Motor neuron (in vitro differentiated cells): Measurements from ENCODE around the gene STAT5B. TPM values are rescaled to one million over a fixed set of nuclear protein-coding genes. Genes with fewer than 3 reads are reported as not detected.
A peak's percentile ranks its signal among the peaks of the same experiment; 100 is the strongest.

Experiments used
- ATAC-seq, 8 experiments: fragments of 200-7000 bp; cut with Tn5 transposase; replicated peaks in 6 of 8; 2 replicates each; pipeline ENCODE4 v1.8.0; 2021; ENCODE audit warnings: mild to moderate bottlenecking in 8 of 8, moderate library complexity in 8 of 8
- H3K27ac ChIP-seq, 2 donors: fragments of 250-450 bp; sonication (Bioruptor Pico); 2 replicates each; pipeline ENCODE4 v1.9.0; 2021; ENCODE audit warnings: antibody characterized with exemption in 2 of 2, mild to moderate bottlenecking in 2 of 2, moderate library complexity in 1 of 2
- H3K4me1 ChIP-seq, 2 donors: fragments of 250-450 bp; sonication (Bioruptor Pico); replicated peaks in 1 of 2; 2 replicates each; pipeline ENCODE4 v1.6.1; 2021; ENCODE audit warnings: antibody characterized with exemption in 2 of 2, mild to moderate bottlenecking in 2 of 2, moderate library complexity in 1 of 2
- H3K4me3 ChIP-seq, 5 donors: fragments of 250-450 bp; sonication (Bioruptor Pico); 2 replicates each; pipeline ENCODE4 v1.9.0; 2021; ENCODE audit warnings: antibody characterized with exemption in 5 of 5, mild to moderate bottlenecking in 5 of 5, moderate library complexity in 4 of 5
- WGBS, 10 experiments: fragments of 450-650 bp; shearing (Covaris generic); methylation state at CpG; one replicate each; pipeline ENCODE4 v1.0.0; 2022; 5-methylcytosine and 5-hydroxymethylcytosine counted together
- in situ Hi-C, 9 experiments: fragments of 400-800 bp; cut with MboI; loops; one replicate each; pipeline ENCODE4 v1.15.0; 2021; ENCODE audit warnings: low sequenced_read_pairs in 9 of 9, low pct_unique_long_range_greater_than_20kb in 2 of 9; ENCODE audit not compliant: unreplicated experiment in 9 of 9
- total RNA-seq, 8 experiments: library from RNA; unstranded; fragments of 300-600 nt; gene quantifications; 2 replicates each; pipeline versions ENCODE4 v1.2.3 to v1.2.4, GENCODE V29; 2022

The STAT5B gene
- total RNA-seq, 8 experiments from 2014 or later = 21.6 to 27.7 (median 23.5) TPM

DNA sequence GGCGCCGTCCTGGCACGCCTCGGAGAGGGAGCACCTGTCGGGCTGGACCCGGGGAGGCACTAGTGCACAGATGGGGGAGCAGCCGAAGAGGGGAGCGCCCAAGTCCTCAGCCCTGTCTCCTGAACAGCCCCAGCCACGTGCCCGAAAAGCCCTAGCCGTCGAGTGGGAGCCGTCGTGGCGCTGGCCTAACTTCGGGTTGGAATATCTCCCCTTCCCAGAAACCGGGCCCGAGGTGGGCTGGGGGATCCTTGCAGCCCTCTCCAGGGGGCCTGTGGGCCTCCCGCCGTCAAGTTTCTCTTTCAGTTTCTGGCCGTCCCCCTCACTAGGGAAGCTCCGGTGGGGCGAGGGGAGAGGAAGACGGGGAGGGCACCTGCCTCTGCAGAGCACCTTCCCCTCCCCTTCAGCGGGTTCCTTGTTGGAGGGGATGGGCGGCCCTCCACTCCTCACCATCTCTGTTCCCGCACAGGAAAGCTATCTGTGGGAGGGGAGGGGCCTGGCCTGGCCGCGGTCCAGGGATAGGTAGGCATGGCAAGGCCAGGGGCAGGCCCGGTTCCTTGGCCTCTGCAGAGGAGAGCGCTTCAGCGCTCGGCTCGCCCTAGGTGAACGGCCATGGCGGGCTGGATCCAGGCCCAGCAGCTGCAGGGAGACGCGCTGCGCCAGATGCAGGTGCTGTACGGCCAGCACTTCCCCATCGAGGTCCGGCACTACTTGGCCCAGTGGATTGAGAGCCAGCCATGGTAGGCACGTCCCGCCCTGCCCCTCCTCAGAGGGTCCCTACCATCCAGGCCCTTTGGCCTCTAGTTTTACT lies 12.8 kb upstream of the STAT5B start:
- ATAC-seq = no peak
- Histone ChIP-seq H3K27ac (no peak overlapping the region), H3K4me3 (peak overlapping the region in 2 of 5 donors; percentile 32 to 33), H3K4me1 (peaks cover 0 to 16% of the 10 kb centered on the region in 2 donors)
- in situ Hi-C loops = no loop called here
- WGBS, 10 experiments = 85 to 100% (median 95%) methylated on average over 1 to 5 of the region's 44 CpGs; no CpG with 5 or more reads in 6 of the 10 experiments

DNA sequence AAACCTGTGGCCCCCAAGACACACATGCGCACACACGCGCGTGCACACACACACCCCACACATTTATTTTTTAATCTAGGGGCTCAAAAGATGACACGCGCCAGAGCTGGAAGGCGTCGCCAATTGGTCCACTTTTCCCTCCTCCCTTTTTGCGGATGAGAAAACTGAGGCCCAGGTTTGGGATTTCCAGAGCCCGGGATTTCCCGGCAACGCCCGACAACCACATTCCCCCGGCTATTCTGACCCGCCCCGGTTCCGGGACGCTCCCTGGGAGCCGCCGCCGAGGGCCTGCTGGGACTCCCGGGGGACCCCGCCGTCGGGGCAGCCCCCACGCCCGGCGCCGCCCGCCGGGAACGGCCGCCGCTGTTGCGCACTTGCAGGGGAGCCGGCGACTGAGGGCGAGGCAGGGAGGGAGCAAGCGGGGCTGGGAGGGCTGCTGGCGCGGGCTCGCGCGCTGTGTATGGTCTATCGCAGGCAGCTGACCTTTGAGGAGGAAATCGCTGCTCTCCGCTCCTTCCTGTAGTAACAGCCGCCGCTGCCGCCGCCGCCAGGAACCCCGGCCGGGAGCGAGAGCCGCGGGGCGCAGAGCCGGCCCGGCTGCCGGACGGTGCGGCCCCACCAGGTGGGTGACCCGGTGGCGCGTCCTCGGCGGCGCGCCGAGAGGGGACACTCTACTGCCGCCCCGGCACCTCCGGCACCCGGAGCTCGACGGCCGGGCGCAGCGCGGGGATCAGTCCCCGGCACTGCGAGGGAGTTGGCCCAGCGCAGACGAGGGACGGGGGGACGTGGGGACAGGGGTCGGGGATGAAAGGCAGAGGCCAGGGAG lies 12.0 kb upstream of the STAT5B start, which contains the start of gene STAT5A:
STAT5A (plus strand) TSS at position 522 of the 826 bp plus-strand sequence. CDS start 914 bp downstream, outside the sequence.
- Histone ChIP-seq H3K4me3 (peak within 1 kb of the TSS; percentile 21 to 35 (median 32)), H3K4me1 (peaks cover 0 to 16% of the 10 kb centered on the region in 2 donors), H3K27ac (peak within 1 kb of the TSS in 1 of 2 donors; percentile 71)
- peak; percentile 79 to 96 (median 92) for ATAC-seq
- 13 to 100% (median 42%) methylated on average over 1 to 17 of the region's 88 CpGs; no CpG with 5 or more reads in 6 of the 10 experiments for WGBS, 10 experiments
- in situ Hi-C loops = no loop called here

DNA sequence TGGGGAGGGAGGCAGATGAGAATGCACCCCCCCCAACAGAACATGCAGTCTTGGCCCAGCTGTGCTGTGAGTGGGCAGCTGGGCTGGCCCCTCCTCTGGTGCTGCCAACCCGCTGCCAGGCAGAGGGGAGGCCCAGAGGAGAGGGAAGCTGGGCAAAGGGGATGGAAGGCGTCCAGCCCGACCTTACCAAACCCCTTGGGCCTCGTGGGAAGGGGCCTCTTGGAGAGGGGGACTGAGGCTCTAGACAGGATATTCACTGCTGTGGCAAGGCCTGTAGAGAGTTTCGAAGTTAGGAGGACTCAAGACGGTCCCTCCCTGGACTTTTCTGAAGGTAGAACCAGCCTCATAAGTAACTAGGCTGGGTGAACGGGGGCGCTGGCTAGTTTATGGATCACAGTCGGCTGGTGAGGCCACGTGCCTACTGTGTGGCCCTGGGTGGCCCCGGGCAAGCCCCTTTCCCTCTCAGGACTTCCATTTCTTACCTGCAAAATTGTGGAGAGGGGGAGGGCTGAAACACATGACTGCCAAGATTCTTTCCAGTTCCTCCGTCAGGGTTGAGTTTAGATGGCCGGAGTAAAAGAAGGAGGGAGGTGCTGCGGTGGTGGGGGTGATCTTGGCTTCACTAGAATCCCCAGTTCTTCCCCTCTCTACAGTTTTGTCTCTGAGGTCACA lies 11.2 kb upstream of the STAT5B start:
- in situ Hi-C loops = no loop called here

DNA sequence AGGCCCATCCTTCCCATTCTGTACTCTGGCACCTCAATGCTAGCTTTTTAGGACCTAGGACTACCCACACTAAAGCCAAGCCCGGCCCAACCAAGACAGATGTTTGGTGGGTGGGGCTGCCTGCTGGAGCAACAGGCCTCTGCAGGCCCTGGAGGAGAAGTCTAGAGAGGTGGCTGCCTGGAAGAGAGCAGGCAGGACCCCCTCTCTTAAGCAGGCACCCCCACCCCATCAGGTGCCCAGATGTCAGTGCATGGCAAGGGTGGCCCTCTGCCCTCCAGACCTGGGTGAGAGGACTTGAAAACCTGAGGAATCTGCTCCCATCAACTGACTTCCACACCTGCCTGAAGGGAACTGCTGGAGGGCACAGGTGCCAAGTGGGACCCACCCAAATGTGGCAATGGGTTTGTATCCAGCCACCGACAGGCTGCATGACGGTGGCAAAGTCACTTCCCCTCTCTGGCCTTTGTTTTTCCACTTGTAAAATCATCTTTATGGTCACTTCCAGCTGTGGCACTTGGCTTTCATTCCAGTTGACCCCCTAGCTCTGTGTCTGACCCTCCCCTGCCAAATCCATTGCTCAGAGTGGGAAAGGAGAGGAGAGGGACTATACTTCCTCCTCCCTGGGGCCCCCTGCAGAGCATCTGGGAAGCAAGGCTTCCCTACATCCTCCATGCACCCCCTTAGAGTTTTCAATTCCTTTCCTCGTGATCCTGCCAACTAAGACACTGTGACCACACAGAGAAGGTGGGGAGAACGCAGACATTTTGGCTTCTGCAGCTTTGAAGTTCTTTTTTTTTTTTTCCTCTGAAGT lies 10.4 kb upstream of the STAT5B start:
- Histone ChIP-seq H3K4me3 (no peak overlapping the region), H3K4me1 (peaks cover 0 to 18% of the 10 kb centered on the region in 2 donors), H3K27ac (no peak overlapping the region)
- in situ Hi-C loops = no loop called here
- ATAC-seq = peak in 2 of 8 experiments; percentile 6 to 38
- 20 to 100% (median 78%) methylated on average over 1 to 3 of the region's 5 CpGs; no CpG with 5 or more reads in 2 of the 10 experiments for WGBS, 10 experiments

More for the DNA sequence above, 11.2 kb upstream of the STAT5B start:
- peak in 4 of 8 experiments; percentile 3 to 60 (median 34) for ATAC-seq
- Histone ChIP-seq H3K4me1 (peaks cover 0 to 16% of the 10 kb centered on the region in 2 donors), H3K4me3 (no peak overlapping the region), H3K27ac (no peak overlapping the region)
- WGBS, 10 experiments = 9 to 80% (median 30%) methylated on average over 1 to 10 of the region's 14 CpGs; no CpG with 5 or more reads in 3 of the 10 experiments

DNA sequence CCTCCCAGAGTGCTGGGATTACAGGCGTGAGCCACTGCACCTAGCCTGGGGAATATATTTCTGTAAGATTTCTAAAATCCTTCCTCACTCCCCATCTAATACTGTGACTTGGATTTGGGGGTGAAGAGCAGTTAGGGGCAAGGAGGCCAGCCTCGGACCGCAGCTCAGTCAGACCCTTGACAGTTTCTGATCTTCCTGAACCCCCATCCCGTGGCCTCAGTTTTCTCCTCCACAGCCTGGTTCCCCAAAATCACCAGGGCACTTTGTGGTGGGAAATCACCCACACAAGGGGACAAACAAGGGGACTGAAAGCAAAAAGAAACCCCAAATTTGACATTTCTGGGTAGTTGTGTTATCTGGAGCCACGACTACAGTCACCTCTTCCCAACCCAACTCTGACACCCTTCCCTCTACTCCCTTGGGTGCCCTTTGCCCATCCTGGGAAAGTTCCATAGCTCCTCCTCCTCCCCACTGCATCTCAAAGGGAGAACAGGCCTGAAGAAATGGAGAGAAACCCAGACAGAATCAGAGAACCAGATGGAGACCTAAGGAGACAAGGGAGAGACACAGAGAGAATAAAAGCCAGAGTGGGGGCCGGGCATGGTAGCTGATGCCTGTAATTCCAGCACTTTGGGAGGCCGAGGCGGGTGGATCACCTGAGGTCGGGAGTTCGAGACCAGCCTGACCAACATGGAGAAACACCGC lies 9.3 kb upstream of the STAT5B start:
- WGBS, 10 experiments = 77 to 94% (median 89%) methylated on average over 1 to 7 of the region's 11 CpGs; no CpG with 5 or more reads in 2 of the 10 experiments
- no peak for ATAC-seq
- in situ Hi-C loops = no loop called here
- Histone ChIP-seq H3K27ac (no peak overlapping the region), H3K4me3 (no peak overlapping the region), H3K4me1 (peaks cover 4 to 11% of the 10 kb centered on the region in 2 donors)

DNA sequence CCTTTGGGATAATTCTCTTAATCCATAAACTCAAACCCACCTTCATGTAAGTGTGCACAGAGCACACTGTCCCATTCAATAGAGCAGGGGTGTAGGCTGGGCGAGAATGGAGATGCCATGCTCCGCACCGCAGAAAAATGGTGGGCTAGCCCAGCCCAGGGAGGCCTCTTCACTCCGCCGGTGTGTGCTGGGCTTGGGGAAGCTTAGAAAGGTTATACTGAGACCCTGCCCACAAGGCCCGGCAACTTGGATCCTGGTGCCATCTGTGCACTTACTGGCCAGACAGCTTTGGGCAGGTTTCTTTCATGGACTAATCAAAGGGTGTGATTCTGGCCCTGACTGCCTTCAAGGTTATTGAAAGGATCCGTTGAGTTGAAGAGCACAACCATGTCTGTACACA lies 8.4 kb upstream of the STAT5B start:
- 67 to 100% (median 85%) methylated on average over 1 to 6 of the region's 7 CpGs; no CpG with 5 or more reads in 3 of the 10 experiments for WGBS, 10 experiments
- in situ Hi-C loops = no loop called here
- peaks cover 4 to 11% of the 10 kb centered on the region in 2 donors for H3K4me1 ChIP-seq
- no peak for ATAC-seq
- H3K4me3 ChIP-seq = no peak overlapping the region
- no peak overlapping the region for H3K27ac ChIP-seq

DNA sequence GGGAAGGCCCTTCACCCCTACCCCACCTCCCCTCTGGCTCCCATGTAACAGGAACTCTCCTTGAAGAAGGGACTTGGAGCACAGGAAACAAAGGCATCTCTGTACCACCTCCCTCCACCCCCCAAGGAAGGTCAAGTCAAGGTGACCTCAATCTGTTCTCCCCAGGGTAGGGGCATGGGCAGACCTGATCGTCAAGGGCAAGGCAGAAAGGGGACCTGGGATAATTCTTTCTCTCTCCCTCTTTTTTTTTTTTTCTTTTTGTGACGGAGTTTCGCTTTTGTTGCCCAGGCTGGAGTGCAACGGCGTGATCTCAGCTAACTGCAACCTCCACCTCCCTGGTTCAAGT lies 7.8 kb upstream of the STAT5B start:
- no peak for ATAC-seq
- 70 to 100% (median 85%) methylated on average over 1 to 5 of the region's 5 CpGs; no CpG with 5 or more reads in 6 of the 10 experiments for WGBS, 10 experiments
- H3K27ac ChIP-seq = no peak overlapping the region
- in situ Hi-C loops = no loop called here
- H3K4me1 ChIP-seq = peaks cover 4 to 11% of the 10 kb centered on the region in 2 donors
- no peak overlapping the region for H3K4me3 ChIP-seq

DNA sequence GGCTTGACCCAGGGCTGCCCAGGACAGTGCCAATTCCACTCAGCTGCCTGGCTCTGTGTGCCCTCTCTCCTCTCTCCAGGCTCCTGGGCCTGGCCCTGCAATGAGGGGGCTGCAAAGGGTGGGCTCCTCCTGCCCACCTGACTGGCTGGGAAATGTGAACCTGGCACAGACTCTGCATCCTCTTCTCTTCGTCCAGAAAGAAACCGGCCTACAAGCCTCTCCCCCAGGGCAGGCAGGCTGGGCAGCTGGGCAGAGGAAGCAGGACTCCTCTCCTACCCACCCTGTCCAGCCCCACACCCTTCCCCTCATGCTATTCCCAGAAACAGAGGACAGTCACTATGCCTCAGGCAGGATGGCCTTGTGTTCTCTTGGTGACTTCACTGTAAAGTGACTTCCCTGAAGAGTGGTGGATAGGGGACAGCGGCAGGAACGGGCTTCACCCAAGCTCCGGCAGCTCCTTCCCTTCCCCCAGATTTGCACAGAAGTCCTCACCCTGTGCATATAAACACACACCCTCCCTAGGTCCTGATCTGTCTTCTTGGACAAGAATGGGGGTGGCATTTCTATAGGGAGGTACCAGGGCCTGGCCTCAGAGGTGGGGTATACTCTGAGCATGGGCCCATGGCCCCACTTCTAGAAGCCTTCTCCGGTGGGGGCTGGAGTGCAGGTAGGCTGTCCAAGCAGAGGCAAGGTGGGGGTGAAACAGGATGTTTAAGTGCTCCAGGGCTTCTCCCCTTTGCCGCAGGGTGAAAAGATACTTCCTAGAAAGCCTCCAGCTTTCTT lies 7.2 kb upstream of the STAT5B start:
- in situ Hi-C loops = no loop called here
- H3K27ac ChIP-seq = no peak overlapping the region

DNA sequence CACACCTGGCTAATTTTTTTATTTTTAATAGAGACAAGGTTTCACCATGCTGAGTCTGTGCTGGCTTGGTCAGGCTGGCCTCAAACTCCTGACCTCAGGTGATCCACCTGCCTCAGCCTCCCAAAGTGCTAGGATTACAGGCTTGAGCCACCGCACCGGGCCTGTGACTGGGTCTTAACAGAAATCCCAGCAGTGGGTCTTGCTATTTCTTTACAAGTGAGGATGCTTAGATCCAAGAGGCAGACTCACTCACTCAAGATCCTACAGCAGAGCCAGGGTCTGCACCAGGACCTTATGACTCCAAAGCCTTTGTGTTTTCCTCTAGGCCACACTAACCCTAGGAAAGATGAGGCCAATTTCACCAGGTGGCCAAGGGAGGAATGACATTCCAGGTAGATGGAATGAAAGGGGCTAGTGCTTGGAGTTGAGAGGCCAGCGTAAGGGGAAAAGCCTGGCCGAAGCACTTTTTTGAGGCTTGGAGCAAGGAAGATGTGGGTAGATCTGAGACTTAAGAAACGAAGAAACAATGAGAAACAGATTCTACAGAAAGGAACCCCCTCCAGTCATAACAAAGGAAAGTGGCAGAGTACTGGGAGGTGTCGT lies 6.4 kb upstream of the STAT5B start:
- 60 to 95% (median 83%) methylated on average over 1 to 4 of the region's 6 CpGs; no CpG with 5 or more reads in 3 of the 10 experiments for WGBS, 10 experiments
- H3K4me3 ChIP-seq = no peak overlapping the region
- in situ Hi-C loops = no loop called here
- no peak overlapping the region for H3K27ac ChIP-seq
- no peak for ATAC-seq
- peaks cover 4 to 7% of the 10 kb centered on the region in 2 donors for H3K4me1 ChIP-seq

More for the DNA sequence above, 7.2 kb upstream of the STAT5B start:
- WGBS, 10 experiments = 56 to 100% (median 97%) methylated on average over 1 to 3 of the region's 7 CpGs; no CpG with 5 or more reads in 6 of the 10 experiments
- Histone ChIP-seq H3K4me3 (no peak overlapping the region), H3K4me1 (peaks cover 4 to 11% of the 10 kb centered on the region in 2 donors)
- peak in 2 of 8 experiments; percentile 14 to 46 for ATAC-seq

DNA sequence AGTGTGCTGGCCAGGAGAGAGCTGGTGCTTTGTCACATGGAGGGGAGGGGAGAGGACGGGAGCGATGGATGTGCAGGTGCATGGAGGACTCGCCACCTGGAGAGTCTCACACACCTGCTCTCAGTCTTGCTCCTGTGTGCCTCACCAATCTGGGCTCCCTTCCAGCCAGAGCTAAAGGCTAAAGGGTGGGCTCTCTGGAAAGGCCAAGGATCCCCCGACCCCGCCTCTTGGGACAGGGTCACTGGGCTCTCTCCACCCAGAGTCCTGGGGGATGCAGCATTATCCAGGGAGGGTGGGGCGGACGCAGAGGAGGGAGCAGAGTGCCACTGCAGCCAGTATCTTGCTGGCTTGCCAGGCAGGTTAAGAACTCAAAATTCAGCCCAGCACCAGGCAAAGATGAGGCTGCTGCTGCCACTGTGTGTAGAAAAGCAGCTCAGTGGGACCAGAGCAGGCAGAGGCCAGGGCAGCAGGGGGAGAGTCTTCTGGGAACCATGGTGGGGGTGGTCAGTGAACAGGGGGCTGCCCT lies 5.4 kb upstream of the STAT5B start:
- no peak overlapping the region for H3K4me3 ChIP-seq
- ATAC-seq = no peak
- no peak overlapping the region for H3K27ac ChIP-seq
- in situ Hi-C loops = no loop called here
- H3K4me1 ChIP-seq = peaks cover 12 to 15% of the 10 kb centered on the region in 2 donors
- 40% methylated on average over 1 of the region's 7 CpGs; no CpG with 5 or more reads in 9 of the 10 experiments for WGBS, 10 experiments
